H1 (cell line): Measurements from ENCODE around the gene NRXN3.

Source experiments
- EZH2 ChIP-seq: fragments of 200-600 bp; sonication (generic); IDR thresholded peaks from 2 replicates; pipeline ENCODE4 v1.7.1; 2012; ENCODE audit warnings: low read depth, mild to moderate bottlenecking, moderate library complexity, low read length, inconsistent platforms; ENCODE audit not compliant: severe bottlenecking
- HDAC6 ChIP-seq: IDR thresholded peaks from one replicate; pipeline ENCODE4 v1.7.1; 2012; ENCODE audit warnings: low read depth, mild to moderate bottlenecking, inconsistent platforms, low read length, moderate library complexity
- SIN3A ChIP-seq, 2 experiments: IDR thresholded peaks in 1 of 2; conservative IDR thresholded peaks in 1 of 2; 2 replicates each; pipeline ENCODE4 v1.6.1; 2011 to 2012; ENCODE audit warnings: low read length in 2 of 2, improper control_type of control experiment in 1 of 2, low read depth in 1 of 2, mild to moderate bottlenecking in 1 of 2
- TF ChIP-seq, protein P1 (sequence below), 3 experiments: IDR thresholded peaks; 1 replicate in 2 of 3; 2 replicates in 1 of 3; pipeline versions ENCODE4 v1.5.1 to v1.6.1; 2011; ENCODE audit warnings: low read length in 3 of 3, mild to moderate bottlenecking in 3 of 3, inconsistent platforms in 2 of 3, low read depth in 1 of 3, moderate library complexity in 1 of 3; ENCODE audit not compliant: insufficient read depth in 1 of 3; ENCODE audit errors: control extremely low read depth in 1 of 3

DNA sequence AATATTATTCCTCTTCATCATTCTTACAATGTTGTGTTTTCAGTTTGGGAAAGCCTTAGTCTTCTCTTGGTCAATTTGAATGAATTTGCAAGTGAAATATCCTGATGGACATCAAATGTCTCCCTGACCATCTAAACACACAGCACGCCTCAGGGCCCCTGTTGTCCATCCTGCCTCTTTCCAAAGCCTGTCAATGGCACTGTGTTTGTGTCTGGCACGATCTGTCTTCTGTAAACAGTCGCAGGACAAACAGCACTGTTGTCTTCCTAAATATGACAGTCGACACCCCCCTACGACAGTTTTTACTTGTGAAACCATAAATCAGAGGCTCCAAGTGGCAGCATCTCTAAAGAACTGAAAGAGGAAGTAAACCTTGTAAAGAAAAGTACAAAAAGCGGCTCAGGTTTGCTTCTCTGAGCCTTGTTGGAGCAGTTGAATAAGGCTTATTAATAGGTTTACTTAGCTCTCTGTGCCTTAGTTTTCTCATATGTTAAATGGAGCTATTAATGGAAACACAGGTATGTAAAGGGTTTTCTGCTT is 285.8 kb downstream of the NRXN3 start:
- TF ChIP-seq, protein P1, sequence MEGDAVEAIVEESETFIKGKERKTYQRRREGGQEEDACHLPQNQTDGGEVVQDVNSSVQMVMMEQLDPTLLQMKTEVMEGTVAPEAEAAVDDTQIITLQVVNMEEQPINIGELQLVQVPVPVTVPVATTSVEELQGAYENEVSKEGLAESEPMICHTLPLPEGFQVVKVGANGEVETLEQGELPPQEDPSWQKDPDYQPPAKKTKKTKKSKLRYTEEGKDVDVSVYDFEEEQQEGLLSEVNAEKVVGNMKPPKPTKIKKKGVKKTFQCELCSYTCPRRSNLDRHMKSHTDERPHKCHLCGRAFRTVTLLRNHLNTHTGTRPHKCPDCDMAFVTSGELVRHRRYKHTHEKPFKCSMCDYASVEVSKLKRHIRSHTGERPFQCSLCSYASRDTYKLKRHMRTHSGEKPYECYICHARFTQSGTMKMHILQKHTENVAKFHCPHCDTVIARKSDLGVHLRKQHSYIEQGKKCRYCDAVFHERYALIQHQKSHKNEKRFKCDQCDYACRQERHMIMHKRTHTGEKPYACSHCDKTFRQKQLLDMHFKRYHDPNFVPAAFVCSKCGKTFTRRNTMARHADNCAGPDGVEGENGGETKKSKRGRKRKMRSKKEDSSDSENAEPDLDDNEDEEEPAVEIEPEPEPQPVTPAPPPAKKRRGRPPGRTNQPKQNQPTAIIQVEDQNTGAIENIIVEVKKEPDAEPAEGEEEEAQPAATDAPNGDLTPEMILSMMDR (IDR thresholded peaks at IDR 0.05; ENCODE audit: control extremely low read depth in 1 of 3, insufficient read depth in 1 of 3, low read depth in 1 of 3, low read length in 3 of 3): no peak
- no peak for TF ChIP-seq EZH2
- no peak for TF ChIP-seq SIN3A (conservative IDR thresholded peaks at IDR 0.05 in 1 of 2, IDR thresholded peaks at IDR 0.05 in 1 of 2; ENCODE audit: low read depth in 1 of 2, low read length in 2 of 2)
- no peak for TF ChIP-seq HDAC6
